T1000 (cell line): ENCODE measurements around the gene RAB36.

Experiments used
- DNase-seq: peaks from one replicate; lab custom pipeline; 2025; ENCODE audit warnings: mixed read lengths; lab: John Stamatoyannopoulos, UW

RAB36 gene

DNA sequence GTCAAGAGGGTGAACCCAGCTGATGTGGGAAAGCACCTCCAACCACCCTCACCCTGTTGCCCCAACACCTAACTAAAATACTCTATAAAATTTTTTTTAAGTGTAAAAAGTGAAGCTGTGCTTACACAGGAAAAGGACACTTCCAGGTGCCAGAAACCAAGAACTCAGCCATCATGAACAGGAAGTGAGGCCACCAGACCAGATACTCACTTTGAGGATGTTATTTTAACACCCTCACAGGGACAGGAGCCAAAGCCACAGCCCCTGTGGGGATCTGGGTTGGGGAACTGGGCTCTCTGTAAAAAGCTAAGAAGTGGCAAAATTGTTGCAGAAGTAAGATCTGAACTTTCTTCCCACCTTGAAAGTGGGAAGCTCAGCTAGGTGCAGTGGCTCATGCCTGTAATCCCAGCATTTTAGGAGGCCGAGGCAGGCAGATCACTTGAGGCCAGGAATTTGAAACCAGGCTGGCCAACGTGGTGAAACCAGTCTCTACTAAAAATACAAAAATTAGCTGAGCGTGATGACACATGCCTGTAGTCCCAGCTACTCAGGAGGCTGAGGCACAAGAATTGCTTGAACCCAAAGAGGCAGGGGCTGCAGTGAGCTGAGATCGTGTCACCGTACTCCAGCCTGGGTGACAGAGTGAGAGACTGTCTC is 7.2 kb upstream of the RAB36 start:
- no peak for DNase-seq

DNA sequence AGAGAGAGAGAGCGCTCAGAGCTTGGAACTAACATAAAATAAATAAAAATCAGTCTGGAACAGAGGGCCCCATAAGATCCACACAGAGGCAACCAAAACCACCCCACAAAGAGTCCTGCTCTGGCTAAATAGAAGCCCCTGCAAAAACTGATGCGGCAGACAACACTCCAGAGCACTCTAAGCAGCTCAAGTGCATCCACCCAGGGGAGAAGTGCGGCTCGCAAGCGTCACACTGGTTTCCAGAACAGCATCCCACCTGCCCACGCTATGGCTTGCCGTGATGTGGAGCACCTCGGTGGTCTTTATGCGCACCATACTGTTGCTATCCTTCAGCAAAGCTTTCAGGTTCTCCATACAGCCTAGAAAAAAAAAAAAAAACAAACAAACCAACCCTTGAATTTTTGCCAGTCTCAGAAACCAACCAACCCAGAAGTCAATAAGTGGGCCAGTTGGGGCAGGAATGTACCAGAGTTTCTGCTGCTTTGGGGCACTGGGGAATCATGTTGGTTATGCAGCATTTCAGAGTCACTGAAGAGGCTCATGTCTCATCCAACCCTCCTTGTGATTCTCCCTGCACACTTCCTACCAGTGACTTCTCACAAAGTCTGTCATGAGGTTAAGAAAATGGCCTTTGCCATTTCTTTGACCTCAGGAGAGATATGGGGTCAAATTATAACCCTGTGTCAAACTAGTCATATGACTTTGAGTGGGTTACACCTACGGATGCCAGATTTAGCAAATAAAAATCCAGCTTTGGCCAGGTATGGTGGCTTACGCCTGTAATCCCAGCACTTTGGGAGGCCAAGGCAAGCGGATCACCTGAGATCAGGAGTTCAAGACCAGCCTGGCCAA is 6.5 kb upstream of the RAB36 start:
- DNase-seq, result no peak

- DNase-seq, result no peak
These were observed 4.9 kb upstream of the RAB36 start for GRCh38 chr22:23140385-23140784.

GRCh38 chr22:23142546-23143105 is 2.7 kb upstream of the RAB36 start:
- no peak for DNase-seq

DNA sequence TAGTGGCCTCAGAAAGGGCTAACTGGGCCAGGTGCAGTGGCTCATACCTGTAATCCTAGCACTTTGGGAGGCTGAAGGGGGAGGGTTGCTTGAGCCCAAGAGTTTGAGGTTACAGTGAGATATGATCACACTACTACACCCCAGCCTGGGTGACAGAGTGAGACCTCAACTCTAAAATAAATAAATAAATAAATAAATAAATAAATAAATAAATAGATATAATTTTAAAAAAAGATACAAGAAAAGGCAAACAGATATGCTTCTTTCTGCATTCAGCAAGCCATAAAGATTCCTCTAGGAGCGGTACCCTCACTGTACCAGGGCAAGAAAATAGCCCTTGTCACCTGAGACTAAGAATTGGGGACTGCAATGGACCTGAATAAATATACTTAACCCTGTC is 2.2 kb upstream of the RAB36 start:
- DNase-seq, result no peak

DNA sequence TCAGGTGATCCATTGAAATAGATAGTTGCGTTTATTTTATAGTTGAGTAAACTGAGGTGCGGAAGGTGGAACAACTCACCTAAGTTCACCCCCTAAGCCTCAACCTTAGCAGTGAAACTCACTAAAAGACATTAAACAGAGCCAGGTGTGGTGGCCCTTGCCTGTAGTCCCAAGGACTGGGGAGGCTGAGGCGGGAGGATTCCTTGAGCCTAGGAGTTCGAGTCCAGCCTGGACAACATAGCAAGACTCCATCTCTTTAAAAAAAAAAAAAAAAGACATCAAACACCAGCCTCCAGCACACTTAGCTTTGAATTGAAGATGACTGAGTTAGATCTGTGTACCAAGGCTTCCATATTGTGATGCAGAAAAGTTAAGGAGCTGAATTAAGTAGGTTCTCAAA is 845 bp upstream of the RAB36 start:
- DNase-seq, result no peak

GRCh38 chr22:23145878-23146470 is 697 bp downstream of the RAB36 start:
- no peak for DNase-seq

DNA sequence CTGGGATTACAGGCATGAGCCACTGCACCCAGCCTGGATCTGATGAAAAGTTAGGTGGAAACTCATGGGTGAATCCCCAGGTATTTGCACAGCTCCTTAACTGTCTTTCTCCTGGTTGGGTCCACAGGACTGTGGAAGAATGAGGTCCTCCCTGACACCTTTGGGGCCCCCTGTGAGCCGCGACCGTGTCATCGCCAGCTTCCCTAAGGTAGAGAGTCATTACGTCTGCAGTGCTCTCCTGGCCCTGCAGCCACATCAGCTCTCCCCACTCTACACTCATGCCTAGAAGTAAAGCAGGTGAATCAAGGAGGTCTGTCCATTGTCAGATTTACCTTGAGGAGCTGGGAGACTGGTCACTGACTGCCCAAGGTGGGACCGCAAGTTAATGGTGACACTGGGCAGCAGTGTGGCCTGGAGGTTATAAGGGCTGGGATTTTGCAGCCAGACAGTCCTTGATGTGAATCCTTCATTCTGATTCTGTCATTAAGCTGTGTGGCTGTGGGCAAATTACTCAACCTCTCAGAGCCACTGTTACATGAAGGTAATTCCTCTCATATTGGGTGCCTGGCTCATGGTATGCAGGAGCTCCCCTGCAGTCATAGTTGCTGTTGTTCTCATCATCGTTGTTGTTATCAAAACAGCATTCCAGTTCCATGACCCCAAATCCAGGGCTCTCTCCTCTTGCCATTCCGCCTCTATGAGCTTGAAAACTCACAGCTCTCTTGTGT is 1.4 kb downstream of the RAB36 start:
- no peak for DNase-seq

DNA sequence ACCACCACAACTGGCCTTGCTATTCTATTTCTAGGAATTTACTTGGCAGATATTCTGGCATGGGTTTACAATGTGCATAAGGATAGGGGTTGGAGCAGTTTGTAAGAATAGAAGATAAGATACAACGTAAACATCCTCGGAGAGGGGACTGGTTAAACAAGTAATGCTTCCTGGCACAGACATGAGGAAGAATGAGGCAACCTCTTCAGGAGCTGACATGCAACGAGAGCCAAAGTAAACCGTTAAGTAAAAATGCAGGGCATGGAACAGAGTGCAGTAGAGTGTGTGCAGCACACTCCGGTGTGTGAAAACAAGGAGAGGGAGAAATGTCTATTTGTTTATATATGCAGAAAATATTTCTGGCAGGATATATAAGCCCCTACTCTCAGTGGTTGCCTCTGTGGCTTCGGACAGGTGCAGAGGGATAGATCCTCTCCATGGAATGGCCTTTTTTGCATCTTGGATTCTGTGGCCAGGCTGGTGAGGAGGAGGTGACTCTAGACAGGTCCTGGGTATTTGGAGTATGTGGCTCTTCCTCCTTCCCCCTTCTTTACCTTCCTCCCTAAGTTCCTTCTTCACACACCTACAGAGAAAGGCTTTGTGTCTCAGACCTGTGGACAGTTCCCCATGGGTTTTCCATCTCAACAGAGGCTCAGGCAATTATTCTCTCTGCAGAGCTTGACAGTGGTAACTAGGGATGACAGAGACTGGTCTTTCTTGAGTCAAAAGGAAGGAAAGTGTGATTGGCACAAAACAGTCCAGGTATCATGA is 2.5 kb downstream of the RAB36 start:
- no peak for DNase-seq

DNA sequence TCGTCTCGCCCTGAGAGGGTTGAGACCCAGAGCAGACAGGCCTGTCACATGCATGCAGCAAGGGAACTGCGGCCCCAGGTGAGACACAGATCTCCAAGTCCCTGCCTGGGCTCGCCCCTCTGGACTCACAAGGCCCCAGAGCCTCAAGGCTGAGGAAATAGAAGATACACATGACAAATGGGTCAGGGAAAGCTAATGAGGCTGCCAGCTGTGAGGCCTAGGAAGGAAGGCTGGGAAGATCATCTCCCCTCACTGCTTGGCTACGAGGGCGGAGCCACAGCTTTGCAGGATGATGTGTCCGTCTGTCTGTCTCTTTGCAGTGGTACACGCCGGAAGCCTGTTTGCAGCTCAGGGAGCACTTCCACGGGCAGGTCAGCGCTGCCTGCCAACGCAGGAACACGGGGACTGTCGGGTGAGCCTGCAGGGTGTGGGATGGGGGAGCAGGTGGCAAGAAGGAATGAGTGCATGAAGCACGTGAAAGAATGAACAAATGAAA is 4.5 kb downstream of the RAB36 start:
- DNase-seq, result no peak

DNA sequence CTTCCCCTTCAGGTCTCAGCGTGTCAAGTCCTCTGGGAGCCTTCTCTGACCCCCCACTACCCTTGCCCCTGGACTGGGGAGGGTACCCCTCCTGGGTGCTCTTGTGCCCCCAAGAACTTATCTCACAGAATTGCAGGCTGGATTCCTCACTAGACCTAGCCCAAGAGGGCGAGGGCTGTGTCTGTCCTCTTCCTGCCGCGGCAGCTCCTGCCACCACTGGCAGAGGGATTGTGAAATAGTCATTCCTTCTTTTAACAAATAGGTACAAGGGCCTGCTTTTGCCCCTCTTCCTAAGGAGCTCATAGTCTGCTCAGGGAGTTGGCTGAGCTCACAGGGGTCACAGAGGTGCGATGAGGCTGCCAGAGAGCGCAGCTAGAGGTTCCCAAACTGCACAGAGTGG is 5.5 kb downstream of the RAB36 start:
- DNase-seq, result no peak

DNA sequence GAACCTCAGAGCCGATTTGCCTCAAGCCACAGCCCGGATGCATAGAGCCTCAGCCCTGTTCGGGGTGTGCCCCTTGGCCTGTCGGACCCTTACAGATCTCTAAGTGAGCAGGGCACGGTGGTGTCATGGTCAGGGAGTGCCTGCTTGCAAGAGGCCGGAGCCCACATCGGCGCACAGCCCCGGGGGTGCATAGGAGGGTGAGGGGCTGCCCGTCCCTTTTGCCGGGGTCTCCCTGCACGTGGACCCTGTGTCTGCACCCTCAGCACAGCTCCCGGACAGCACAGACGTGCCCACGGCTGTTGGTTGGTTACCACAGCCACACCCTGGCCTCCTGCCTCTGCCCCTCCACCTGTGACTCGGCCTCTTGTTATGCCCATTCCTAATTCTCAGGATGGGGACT is 6.5 kb downstream of the RAB36 start:
- DNase-seq, result no peak

GRCh38 chr22:23152238-23153114 is 7.2 kb downstream of the RAB36 start:
- no peak for DNase-seq

- DNase-seq, result no peak
These were observed 8.7 kb downstream of the RAB36 start for GRCh38 chr22:23153994-23154393.

- no peak for DNase-seq
These were observed 9.2 kb downstream of the RAB36 start for GRCh38 chr22:23154461-23154860.

GRCh38 chr22:23155143-23155542 is 9.9 kb downstream of the RAB36 start:
- DNase-seq, result no peak

- DNase-seq, result no peak
These were observed 10.6 kb downstream of the RAB36 start for GRCh38 chr22:23155831-23156230.

- no peak for DNase-seq
These were observed 11.0 kb downstream of the RAB36 start for GRCh38 chr22:23156286-23156685.

DNA sequence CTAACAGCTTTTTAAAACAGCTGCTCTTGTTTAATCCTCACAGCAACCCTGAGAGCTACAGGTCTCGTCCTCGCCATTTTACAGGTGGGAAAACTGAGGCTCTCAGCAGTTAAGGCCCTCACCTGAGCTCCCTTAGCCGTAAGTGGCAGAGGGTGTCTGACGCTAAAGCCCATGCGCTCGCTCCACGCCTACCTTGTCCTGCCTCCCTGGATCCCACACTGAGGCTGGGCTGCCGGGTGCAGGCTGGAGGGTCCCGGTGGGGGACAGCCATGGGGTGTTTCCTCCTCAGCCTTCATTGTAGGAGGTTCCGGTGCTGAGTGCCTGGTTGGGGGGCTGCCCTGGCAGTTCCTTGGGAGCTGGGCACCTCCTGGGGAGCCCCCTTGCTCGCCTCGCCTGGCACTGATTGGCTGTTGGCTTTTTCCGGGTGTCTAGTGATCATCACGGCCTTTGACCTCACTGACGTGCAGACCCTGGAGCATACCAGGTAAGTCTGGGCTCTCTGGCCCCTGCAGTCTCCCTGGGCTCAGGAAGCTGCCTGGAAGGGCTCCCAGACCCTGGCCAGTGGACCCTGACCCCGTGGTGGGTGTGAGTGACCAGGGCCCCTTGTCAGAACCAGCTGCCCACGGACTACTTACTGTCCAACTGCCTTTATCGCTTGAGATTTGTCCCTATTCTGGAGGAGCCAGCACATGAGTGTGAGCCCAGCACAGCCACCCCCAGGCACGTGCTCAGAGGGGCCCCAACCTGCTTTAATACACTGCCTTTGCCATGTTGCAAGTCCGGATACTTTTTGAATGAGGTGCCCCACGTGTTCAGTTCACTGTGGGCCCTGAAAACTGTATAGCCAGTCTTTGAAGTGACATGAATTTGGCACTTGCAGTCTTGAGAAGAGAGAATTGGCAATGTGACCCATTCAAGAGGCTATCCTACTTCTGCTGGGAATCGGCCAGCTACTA is 12.6 kb downstream of the RAB36 start:
- no peak for DNase-seq
